Stimulated activated CD4-positive, alpha-beta T cell treated with anti-CD3 and anti-CD28 coated beads, Interleukin-4, amount 100 ng/mL, for 1 hour (primary cell): Measurements from ENCODE around the gene KDM4D.
A peak's percentile ranks its signal among the peaks of the same experiment; 100 is the strongest.

ENCODE experiments used
- DNase-seq: peaks from one replicate; pipeline ENCODE4 v3.0.0-alpha.2; 2020

The KDM4D gene

DNA sequence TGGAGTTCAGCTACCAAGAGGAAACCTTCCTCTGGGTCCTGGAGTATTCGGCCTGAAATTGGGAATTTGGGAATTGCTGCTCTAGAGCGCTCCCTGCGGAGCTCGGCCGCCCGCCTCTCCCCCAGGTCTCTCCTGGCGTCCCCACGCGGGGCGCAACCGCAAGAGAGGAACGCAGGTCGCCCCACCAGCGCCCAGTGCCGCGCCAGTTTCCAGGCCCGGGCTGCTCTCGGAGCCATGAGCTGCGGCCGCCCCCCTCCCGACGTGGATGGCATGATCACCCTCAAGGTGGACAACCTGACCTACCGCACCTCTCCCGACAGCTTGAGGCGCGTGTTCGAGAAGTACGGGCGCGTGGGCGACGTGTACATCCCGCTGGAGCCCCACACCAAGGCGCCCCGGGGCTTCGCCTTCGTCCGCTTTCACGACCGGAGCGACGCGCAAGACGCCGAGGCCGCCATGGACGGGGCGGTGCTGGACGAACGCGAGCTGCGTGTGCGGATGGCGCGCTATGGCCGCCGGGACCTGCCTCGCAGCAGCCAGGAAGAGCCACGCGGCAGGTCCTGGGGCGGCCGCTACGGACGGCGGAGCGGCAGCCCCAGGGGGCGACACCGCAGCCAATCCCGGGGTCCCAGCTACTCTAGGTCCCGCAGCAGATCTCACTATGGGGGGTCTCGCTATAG lies 64.0 kb downstream of the KDM4D start:
- DNase-seq = peak; percentile 13

DNA sequence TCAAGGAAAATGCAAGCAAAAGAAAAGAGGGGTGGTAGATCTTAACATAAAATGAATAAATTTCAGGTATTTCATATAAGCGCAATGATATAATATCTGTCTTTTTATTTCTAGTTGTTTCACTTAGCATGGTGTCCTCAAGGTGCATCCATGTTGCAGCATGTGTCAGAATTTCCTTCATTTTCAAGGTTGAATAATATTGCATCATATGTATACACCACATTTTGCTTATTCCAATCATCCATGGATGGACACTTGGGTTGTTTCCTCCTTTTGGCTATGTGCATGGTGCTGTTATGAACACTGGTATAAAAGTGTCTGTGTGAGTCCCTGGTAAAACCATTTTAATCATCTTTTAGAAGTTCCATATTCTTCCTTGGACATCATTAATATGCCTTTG lies 68.7 kb downstream of the KDM4D start:
- DNase-seq = no peak

DNA sequence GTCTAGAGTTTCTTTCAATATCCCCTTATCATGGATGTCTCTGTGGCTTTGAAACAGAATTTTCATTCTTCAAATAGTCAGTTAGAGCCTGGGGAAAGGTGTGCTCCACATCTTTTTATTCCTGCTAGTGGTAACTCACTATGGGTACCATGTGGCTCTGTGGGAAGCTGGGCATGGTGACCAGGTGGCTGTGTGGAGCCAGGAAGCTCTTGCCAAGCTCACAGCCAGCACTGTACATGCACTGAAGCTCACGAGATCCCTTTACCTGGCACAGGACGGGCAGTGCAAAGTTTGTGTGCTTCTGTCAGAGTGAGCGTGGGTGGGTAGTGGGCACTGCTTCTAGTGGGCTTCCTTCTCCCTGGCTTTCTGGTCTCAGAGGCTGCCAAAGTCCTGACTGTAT lies 69.4 kb downstream of the KDM4D start:
- DNase-seq = no peak

DNA sequence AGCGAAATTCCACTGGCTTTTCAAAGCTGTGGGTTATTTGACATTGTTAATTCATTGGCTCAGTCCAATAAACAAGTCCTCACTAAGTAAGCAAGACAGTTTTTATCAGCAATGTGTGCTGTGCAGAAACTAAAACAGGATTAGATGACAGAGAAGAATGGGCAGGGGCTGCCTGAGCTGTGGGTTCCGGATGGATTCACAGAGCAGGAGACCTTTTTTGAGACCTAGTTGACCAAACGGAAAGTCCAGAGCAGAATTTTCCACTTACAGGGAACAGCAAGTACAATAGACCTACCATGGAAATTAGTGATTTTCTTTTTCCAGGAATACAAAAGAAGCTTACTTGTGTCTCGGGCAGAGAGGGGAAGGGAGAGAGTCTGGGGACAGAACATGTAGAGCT lies 70.5 kb downstream of the KDM4D start:
- no peak for DNase-seq

DNA sequence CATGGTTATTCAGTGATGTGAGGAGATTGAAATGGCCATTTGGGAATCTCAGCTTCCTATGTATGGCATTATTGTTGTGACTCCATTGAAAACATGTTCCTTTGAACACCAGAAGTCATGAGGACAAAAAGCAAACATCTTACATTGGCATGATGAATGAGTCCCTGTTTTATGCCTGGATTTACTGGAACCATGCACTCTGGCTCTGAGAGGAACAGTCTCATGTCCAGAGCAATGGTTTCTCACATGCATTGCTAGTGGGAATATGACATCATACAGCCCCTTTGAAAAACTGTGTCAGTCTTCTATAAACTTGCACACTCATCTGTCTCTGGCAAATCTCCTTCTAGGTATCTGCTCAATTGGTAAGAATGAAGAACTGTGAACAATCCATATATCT lies 72.3 kb downstream of the KDM4D start:
- DNase-seq = no peak
